Cortex of kidney (tissue), 1 donor: Measurements from ENCODE around the gene CPZ.
"Not testable (repeated sequence)": the region's sequence is repeated elsewhere in the genome, so short reads cannot be mapped to it uniquely, and the experiment has no call there.

Source experiments
- DNase-seq: peaks from one replicate; lab custom pipeline; 2025; lab: John Stamatoyannopoulos, UW

CPZ gene

GRCh38 chr4:8610858-8611616 lies 18.5 kb downstream of the CPZ start:
- DNase-seq, result no peak

GRCh38 chr4:8612646-8613045 lies 20.1 kb downstream of the CPZ start:
- no peak for DNase-seq

- DNase-seq, result no peak
These were observed 21.1 kb downstream of the CPZ start for GRCh38 chr4:8613421-8614364.

- no peak for DNase-seq
These were observed 22.0 kb downstream of the CPZ start for GRCh38 chr4:8614365-8615193.

GRCh38 chr4:8615366-8615765 lies 22.8 kb downstream of the CPZ start:
- DNase-seq, result no peak

- no peak for DNase-seq
These were observed 23.6 kb downstream of the CPZ start for GRCh38 chr4:8615921-8616787.

- no peak for DNase-seq
These were observed 24.3 kb downstream of the CPZ start for GRCh38 chr4:8616831-8617230.

GRCh38 chr4:8617486-8618040 lies 25.0 kb downstream of the CPZ start:
- DNase-seq, result no peak

- no peak for DNase-seq
These were observed 25.9 kb downstream of the CPZ start for GRCh38 chr4:8618421-8618820.

GRCh38 chr4:8618961-8619720 lies 26.6 kb downstream of the CPZ start:
- DNase-seq, result no peak

- DNase-seq, result not testable (repeated sequence)
These were observed 28.6 kb downstream of the CPZ start for GRCh38 chr4:8621135-8621534.

- DNase-seq, result not testable (repeated sequence)
These were observed 32.2 kb downstream of the CPZ start for GRCh38 chr4:8624601-8625272.

- DNase-seq, result not testable (repeated sequence)
These were observed 37.8 kb downstream of the CPZ start for GRCh38 chr4:8630240-8630905.

GRCh38 chr4:8631896-8632295 lies 39.3 kb downstream of the CPZ start:
- DNase-seq, result not testable (repeated sequence)

- DNase-seq, result not testable (repeated sequence)
These were observed 42.2 kb downstream of the CPZ start for GRCh38 chr4:8634773-8635172.

- DNase-seq, result not testable (repeated sequence)
These were observed 43.5 kb downstream of the CPZ start for GRCh38 chr4:8635897-8636554.

- DNase-seq, result no peak
These were observed 45.0 kb downstream of the CPZ start for GRCh38 chr4:8637456-8637984.

- no peak for DNase-seq
These were observed 46.5 kb downstream of the CPZ start for GRCh38 chr4:8639021-8639420.
